Epithelial cell of proximal tubule (primary cell): ENCODE data around the gene TAGLN2. TPM values are rescaled to one million over a fixed set of nuclear protein-coding genes. Genes with fewer than 3 reads are reported as not detected.
A peak's percentile ranks its signal among the peaks of the same experiment; 100 is the strongest.

Experiments used
- DNase-seq: peaks from one replicate; pipeline ENCODE4 v3.0.0-alpha.2; 2011; ENCODE audit warnings: low read depth
- H3K4me3 ChIP-seq: 2 replicates; pipeline ENCODE4 v1.5.1; 2011; ENCODE audit warnings: low read depth, mild to moderate bottlenecking, low read length
- CTCF ChIP-seq: conservative IDR thresholded peaks from 2 replicates; pipeline ENCODE4 v1.5.1; 2012; ENCODE audit warnings: low read depth, mild to moderate bottlenecking, low read length
- total RNA-seq: library from RNA; depleted of rRNA; stranded (reverse); fragments of >200 nt; gene quantifications from 2 replicates; pipeline ENCODE4 v1.2.3, GENCODE V29; 2015

The TAGLN2 gene
- total RNA-seq, 1 donor from 2014 or later = 584 TPM

GRCh38 chr1:159939678-159940002, 14.3 kb upstream of the TAGLN2 start:
- no peak for TF ChIP-seq CTCF
- H3K4me3 ChIP-seq = no peak overlapping the region
- no peak for DNase-seq

GRCh38 chr1:159938905-159939677, 13.8 kb upstream of the TAGLN2 start:
- H3K4me3 ChIP-seq = no peak overlapping the region
- no peak for TF ChIP-seq CTCF
- DNase-seq = no peak

- DNase-seq = no peak
- TF ChIP-seq CTCF = no peak
- no peak overlapping the region for H3K4me3 ChIP-seq
Measured at GRCh38 chr1:159938211-159938852, 13.0 kb upstream of the TAGLN2 start.

- no peak for TF ChIP-seq CTCF
- no peak for DNase-seq
Measured at GRCh38 chr1:159937054-159937750, 11.9 kb upstream of the TAGLN2 start.

GRCh38 chr1:159936273-159936904, 11.1 kb upstream of the TAGLN2 start:
- H3K4me3 ChIP-seq = no peak overlapping the region
- no peak for DNase-seq
- TF ChIP-seq CTCF = peak; percentile 94

More at GRCh38 chr1:159937054-159937750, 11.9 kb upstream of the TAGLN2 start:
- no peak overlapping the region for H3K4me3 ChIP-seq

GRCh38 chr1:159935719-159936272, 10.5 kb upstream of the TAGLN2 start:
- no peak for DNase-seq
- H3K4me3 ChIP-seq = no peak overlapping the region
- no peak for TF ChIP-seq CTCF
